SK-N-SH treated with all-trans-retinoic acid at 6 μM for 48 hours (cell line): ENCODE data around the gene B3GNT7.

Experiments used
- ATAC-seq: fragments of 200-7000 bp; cut with Tn5 transposase; 3 replicates; pipeline ENCODE4 v1.9.1; 2020; ENCODE audit warnings: mild to moderate bottlenecking, moderate library complexity
- ARNTL ChIP-seq: fragments of 450-650 bp; formaldehyde crosslinking; IDR thresholded peaks from 2 replicates; pipeline ENCODE4 v1.5.0; 2020; ENCODE audit warnings: low read depth, mild to moderate bottlenecking, moderate library complexity, borderline replicate concordance
- BACH2 ChIP-seq: fragments of 250-450 bp; sonication (Bioruptor Pico); IDR thresholded peaks from 2 replicates; pipeline ENCODE4 v1.9.0; 2021; ENCODE audit warnings: mild to moderate bottlenecking, borderline replicate concordance
- CREB5 ChIP-seq: fragments of 250-450 bp; sonication (Bioruptor Pico); IDR thresholded peaks from 2 replicates; pipeline ENCODE4 v1.5.1; 2020; ENCODE audit warnings: low read depth, mild to moderate bottlenecking, moderate library complexity
- CSDC2 ChIP-seq: fragments of 250-450 bp; sonication (Bioruptor Pico); IDR thresholded peaks from 2 replicates; pipeline ENCODE4 v1.5.0; 2020; ENCODE audit warnings: mild to moderate bottlenecking, moderate library complexity
- ESRRG ChIP-seq: fragments of 250-450 bp; sonication (Bioruptor Pico); IDR thresholded peaks from 2 replicates; pipeline ENCODE4 v1.6.1; 2021; ENCODE audit warnings: mild to moderate bottlenecking
- GLIS3 ChIP-seq: fragments of 250-450 bp; sonication (Bioruptor Pico); IDR thresholded peaks from 2 replicates; pipeline ENCODE4 v1.5.0; 2020; ENCODE audit warnings: mild to moderate bottlenecking, moderate library complexity
- ISL1 ChIP-seq: fragments of 250-450 bp; sonication (Bioruptor Pico); IDR thresholded peaks from 2 replicates; pipeline ENCODE4 v2.1.2; 2022; ENCODE audit warnings: mild to moderate bottlenecking, moderate library complexity
- OSR1 ChIP-seq: fragments of 250-450 bp; sonication (Bioruptor Pico); IDR thresholded peaks from 2 replicates; pipeline ENCODE4 v1.8.0; 2022; ENCODE audit warnings: moderate library complexity, mild to moderate bottlenecking, inconsistent platforms
- PPARA ChIP-seq: fragments of 250-450 bp; sonication (Bioruptor Pico); IDR thresholded peaks from 2 replicates; pipeline ENCODE4 v1.5.0; 2020; ENCODE audit warnings: mild to moderate bottlenecking, borderline replicate concordance
- SNAI2 ChIP-seq: fragments of 250-450 bp; sonication (Bioruptor Pico); IDR thresholded peaks from 2 replicates; pipeline ENCODE4 v1.5.0; 2020; ENCODE audit warnings: mild to moderate bottlenecking, moderate library complexity
- TCF4 ChIP-seq: fragments of 250-450 bp; sonication (Bioruptor Pico); IDR thresholded peaks from 2 replicates; pipeline ENCODE4 v1.8.0; 2021; ENCODE audit warnings: mild to moderate bottlenecking, moderate library complexity, borderline replicate concordance
- TOX ChIP-seq: fragments of 250-450 bp; sonication (Bioruptor Pico); IDR thresholded peaks from 2 replicates; pipeline ENCODE4 v1.8.0; 2021; ENCODE audit warnings: mild to moderate bottlenecking, moderate library complexity, borderline replicate concordance
- ZFP3 ChIP-seq: fragments of 250-450 bp; sonication (Bioruptor Pico); IDR thresholded peaks from 2 replicates; pipeline ENCODE4 v1.5.0; 2020; ENCODE audit warnings: mild to moderate bottlenecking, moderate library complexity
- ZNF565 ChIP-seq: fragments of 450-650 bp; formaldehyde crosslinking; conservative IDR thresholded peaks from 2 replicates; pipeline ENCODE4 v1.5.0; 2020; ENCODE audit warnings: low read depth, mild to moderate bottlenecking, moderate library complexity
- ZNF70 ChIP-seq: fragments of 450-650 bp; formaldehyde crosslinking; IDR thresholded peaks from 2 replicates; pipeline ENCODE4 v1.5.0; 2020; ENCODE audit warnings: mild to moderate bottlenecking, moderate library complexity
- ZNF8 ChIP-seq: fragments of 450-650 bp; formaldehyde crosslinking; IDR thresholded peaks from 2 replicates; pipeline ENCODE4 v1.5.0; 2020; ENCODE audit warnings: mild to moderate bottlenecking, moderate library complexity
- TF ChIP-seq, protein P1 (sequence below): fragments of 250-450 bp; sonication (Bioruptor Pico); IDR thresholded peaks from 2 replicates; pipeline ENCODE4 v1.8.0; 2020; ENCODE audit warnings: mild to moderate bottlenecking, moderate library complexity, borderline replicate concordance
- TF ChIP-seq, protein P2 (sequence below): fragments of 250-450 bp; sonication (Bioruptor Pico); IDR thresholded peaks from 2 replicates; pipeline ENCODE4 v1.5.0; 2020; ENCODE audit warnings: mild to moderate bottlenecking, moderate library complexity
- TF ChIP-seq, protein P3 (sequence below): fragments of 250-450 bp; sonication (Bioruptor Pico); IDR thresholded peaks from 2 replicates; pipeline ENCODE4 v1.5.1; 2021; ENCODE audit warnings: mild to moderate bottlenecking, moderate library complexity
- TF ChIP-seq, protein P4 (sequence below): fragments of 250-450 bp; sonication (Bioruptor Pico); IDR thresholded peaks from 2 replicates; pipeline ENCODE4 v1.8.0; 2021; ENCODE audit warnings: low read depth, mild to moderate bottlenecking, moderate library complexity, borderline replicate concordance

The B3GNT7 gene

GRCh38 chr2:231362555-231363184 lies 32.8 kb upstream of the B3GNT7 start (continued):
- TF ChIP-seq, protein P1, sequence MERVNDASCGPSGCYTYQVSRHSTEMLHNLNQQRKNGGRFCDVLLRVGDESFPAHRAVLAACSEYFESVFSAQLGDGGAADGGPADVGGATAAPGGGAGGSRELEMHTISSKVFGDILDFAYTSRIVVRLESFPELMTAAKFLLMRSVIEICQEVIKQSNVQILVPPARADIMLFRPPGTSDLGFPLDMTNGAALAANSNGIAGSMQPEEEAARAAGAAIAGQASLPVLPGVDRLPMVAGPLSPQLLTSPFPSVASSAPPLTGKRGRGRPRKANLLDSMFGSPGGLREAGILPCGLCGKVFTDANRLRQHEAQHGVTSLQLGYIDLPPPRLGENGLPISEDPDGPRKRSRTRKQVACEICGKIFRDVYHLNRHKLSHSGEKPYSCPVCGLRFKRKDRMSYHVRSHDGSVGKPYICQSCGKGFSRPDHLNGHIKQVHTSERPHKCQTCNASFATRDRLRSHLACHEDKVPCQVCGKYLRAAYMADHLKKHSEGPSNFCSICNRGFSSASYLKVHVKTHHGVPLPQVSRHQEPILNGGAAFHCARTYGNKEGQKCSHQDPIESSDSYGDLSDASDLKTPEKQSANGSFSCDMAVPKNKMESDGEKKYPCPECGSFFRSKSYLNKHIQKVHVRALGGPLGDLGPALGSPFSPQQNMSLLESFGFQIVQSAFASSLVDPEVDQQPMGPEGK = no peak

GRCh38 chr2:231364061-231364460 lies 31.4 kb upstream of the B3GNT7 start:
- TF ChIP-seq OSR1 (CRISPR knock-in tag) = no peak
- TF ChIP-seq ISL1 (CRISPR knock-in tag) = no peak
- no peak for TF ChIP-seq TCF4 (CRISPR knock-in tag)
- no peak for TF ChIP-seq CREB5
- no peak for TF ChIP-seq TOX (CRISPR knock-in tag)
- TF ChIP-seq ARNTL (CRISPR knock-in tag) = no peak
- TF ChIP-seq GLIS3 = no peak
- no peak for TF ChIP-seq ESRRG (CRISPR knock-in tag)
- TF ChIP-seq ZNF565 (CRISPR knock-in tag) = no peak
- TF ChIP-seq, all 23 proteins: peak for 0
- no peak for ATAC-seq

DNA sequence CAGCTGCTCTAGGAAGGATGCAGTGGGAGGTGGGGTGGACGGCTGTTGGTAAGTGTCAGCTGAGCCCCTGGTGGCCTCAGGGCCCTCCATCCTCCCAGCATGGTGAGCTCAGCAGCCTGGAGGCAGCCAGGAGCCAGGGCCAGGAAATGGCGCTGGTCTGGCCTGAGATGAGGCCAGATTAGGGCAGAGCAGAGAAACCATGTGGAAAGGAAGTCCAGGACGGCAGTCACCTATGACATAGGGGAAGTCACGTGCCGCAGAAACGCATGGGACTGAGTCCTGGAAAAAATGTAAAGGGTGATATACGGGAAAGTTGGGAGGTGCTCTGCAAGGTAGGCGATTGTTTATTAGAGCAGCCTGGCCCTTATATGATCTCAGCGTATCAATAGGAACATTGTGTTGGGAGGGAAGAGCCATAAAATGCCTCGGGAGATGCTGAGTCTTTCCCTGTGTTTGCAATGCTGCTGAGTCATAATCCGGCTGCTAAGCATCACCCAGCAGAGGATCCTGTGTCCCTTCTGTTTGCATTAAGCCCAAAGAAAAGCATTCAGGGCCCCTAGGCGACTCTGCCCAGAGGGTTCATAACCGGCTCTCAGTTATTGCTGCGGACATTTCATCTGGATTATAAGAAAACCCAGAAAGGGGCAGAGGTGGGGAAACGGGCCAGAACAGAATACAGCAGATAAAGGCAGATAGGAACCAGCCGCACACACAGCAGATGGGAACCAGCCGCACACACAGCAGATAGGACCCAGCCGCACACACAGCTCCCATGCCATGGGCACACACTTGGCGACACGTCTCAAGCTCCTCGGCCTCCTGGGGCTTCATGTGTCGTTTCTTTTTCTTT lies 30.3 kb upstream of the B3GNT7 start:
- peak; percentile 90 for ATAC-seq

More for the DNA sequence above, 30.3 kb upstream of the B3GNT7 start:
- TF ChIP-seq ZNF8 (CRISPR knock-in tag) (peak; percentile 13; the same call in 1 of the 2 replicates), OSR1 (CRISPR knock-in tag) (no peak), SNAI2 (peak; percentile 84; the same call in 1 of the 2 replicates), ZFP3 (peak; percentile 82), ISL1 (CRISPR knock-in tag) (peak; percentile 13; the same call in 1 of the 2 replicates), CSDC2 (CRISPR knock-in tag) (peak; percentile 85; the same call in 1 of the 2 replicates), TOX (CRISPR knock-in tag) (no peak), PPARA (CRISPR knock-in tag) (0 out of 2 replicates have a peak, but pooled peaks have one; percentile 43), ARNTL (CRISPR knock-in tag) (no peak), ZNF70 (peak; percentile 41; the same call in 1 of the 2 replicates), BACH2 (CRISPR knock-in tag) (0 out of 2 replicates have a peak, but pooled peaks have one; percentile 58), ESRRG (CRISPR knock-in tag) (0 out of 2 replicates have a peak, but pooled peaks have one; percentile 26), ZNF565 (CRISPR knock-in tag) (peak; percentile 76; the same call in 1 of the 2 replicates)
- TF ChIP-seq, protein P2, sequence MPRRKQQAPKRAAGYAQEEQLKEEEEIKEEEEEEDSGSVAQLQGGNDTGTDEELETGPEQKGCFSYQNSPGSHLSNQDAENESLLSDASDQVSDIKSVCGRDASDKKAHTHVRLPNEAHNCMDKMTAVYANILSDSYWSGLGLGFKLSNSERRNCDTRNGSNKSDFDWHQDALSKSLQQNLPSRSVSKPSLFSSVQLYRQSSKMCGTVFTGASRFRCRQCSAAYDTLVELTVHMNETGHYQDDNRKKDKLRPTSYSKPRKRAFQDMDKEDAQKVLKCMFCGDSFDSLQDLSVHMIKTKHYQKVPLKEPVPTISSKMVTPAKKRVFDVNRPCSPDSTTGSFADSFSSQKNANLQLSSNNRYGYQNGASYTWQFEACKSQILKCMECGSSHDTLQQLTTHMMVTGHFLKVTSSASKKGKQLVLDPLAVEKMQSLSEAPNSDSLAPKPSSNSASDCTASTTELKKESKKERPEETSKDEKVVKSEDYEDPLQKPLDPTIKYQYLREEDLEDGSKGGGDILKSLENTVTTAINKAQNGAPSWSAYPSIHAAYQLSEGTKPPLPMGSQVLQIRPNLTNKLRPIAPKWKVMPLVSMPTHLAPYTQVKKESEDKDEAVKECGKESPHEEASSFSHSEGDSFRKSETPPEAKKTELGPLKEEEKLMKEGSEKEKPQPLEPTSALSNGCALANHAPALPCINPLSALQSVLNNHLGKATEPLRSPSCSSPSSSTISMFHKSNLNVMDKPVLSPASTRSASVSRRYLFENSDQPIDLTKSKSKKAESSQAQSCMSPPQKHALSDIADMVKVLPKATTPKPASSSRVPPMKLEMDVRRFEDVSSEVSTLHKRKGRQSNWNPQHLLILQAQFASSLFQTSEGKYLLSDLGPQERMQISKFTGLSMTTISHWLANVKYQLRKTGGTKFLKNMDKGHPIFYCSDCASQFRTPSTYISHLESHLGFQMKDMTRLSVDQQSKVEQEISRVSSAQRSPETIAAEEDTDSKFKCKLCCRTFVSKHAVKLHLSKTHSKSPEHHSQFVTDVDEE = peak; percentile 82
- TF ChIP-seq, protein P3, sequence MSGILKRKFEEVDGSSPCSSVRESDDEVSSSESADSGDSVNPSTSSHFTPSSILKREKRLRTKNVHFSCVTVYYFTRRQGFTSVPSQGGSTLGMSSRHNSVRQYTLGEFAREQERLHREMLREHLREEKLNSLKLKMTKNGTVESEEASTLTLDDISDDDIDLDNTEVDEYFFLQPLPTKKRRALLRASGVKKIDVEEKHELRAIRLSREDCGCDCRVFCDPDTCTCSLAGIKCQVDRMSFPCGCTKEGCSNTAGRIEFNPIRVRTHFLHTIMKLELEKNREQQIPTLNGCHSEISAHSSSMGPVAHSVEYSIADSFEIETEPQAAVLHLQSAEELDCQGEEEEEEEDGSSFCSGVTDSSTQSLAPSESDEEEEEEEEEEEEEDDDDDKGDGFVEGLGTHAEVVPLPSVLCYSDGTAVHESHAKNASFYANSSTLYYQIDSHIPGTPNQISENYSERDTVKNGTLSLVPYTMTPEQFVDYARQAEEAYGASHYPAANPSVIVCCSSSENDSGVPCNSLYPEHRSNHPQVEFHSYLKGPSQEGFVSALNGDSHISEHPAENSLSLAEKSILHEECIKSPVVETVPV (CRISPR knock-in tag) = no peak
- TF ChIP-seq, protein P4, sequence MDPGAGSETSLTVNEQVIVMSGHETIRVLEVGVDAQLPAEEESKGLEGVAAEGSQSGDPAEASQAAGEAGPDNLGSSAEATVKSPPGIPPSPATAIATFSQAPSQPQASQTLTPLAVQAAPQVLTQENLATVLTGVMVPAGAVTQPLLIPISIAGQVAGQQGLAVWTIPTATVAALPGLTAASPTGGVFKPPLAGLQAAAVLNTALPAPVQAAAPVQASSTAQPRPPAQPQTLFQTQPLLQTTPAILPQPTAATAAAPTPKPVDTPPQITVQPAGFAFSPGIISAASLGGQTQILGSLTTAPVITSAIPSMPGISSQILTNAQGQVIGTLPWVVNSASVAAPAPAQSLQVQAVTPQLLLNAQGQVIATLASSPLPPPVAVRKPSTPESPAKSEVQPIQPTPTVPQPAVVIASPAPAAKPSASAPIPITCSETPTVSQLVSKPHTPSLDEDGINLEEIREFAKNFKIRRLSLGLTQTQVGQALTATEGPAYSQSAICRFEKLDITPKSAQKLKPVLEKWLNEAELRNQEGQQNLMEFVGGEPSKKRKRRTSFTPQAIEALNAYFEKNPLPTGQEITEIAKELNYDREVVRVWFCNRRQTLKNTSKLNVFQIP (CRISPR knock-in tag) = no peak
